Fibroblast of skin of left quadriceps (primary cell): Measurements from ENCODE around the gene PSG6.
"Not testable (repeated sequence)": the region's sequence is repeated elsewhere in the genome, so short reads cannot be mapped to it uniquely, and the experiment has no call there.

ENCODE experiments used
- DNase-seq, 2 experiments: peaks; one replicate each; pipeline ENCODE4 v3.0.0-alpha.2; 2013; ENCODE audit warnings: low read depth in 2 of 2

PSG6 gene

GRCh38 chr19:42917634-42918033 lies at the start of gene PSG6:
Gene PSG6 (minus strand): TSS chr19:42917894. CDS start chr19:42917792, 102 bp downstream.
- DNase-seq, result not testable (repeated sequence)

DNA sequence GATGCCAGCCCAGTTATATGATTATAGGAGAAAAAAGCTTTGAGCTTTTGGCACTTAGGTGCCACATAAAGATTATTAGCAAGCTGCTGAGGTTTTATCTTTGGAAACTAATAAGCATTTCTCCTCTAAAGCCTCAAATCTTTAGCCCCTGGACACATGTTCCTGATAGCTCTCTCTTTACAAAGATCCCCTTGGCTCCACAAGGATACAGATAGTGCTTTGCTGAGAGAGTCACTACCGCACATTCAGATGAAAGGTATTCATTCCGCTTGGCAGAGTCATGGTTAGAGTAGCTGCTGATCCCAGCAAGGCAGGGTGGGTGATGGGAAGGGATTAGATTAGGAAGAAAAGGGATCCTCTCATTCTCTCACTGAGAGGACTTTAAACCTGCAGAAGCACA lies 47.5 kb upstream of the PSG6 start:
- DNase-seq, result peak; percentile 6 to 7

GRCh38 chr19:42961119-42961518 lies 43.4 kb upstream of the PSG6 start:
- DNase-seq, result no peak

DNA sequence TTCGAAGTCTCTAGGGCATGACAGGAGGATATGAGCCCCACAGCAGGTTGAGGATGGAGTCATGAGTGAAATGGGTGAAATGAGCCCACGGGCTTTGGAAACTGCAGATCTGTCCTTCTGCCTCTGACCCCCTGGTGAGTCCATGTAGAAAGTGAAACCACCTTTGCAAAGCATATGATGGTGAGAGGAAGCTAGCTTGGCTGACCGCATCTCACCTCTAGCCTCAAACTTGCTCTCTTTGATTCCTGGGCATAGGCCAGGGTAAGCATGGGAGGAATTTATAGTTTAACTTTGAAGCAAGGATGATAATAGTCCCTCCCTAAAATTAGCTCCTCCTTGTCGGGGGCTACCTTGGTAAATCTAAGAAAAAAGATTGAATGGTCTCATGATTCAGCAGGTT lies 34.4 kb upstream of the PSG6 start:
- not testable (repeated sequence) for DNase-seq

DNA sequence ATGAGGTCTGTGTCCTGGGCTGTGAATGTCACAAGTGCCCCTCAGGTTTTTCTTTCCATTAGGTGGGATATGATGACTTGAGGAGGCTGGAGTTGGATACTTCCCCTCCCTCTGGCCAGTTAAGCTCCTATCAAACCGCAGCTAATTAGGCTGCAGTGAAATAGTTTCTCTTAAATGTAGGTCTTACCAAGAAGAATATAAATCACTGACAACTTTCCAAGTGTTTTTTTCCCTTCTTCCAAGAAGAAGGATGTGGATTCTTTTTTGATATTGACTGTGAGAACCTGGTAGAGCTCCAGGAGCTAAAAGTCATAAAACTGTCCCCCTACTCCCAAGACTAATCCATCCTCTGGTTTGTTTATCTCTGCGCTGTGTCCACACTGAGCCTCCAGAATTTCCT lies 33.8 kb upstream of the PSG6 start:
- DNase-seq, result not testable (repeated sequence)

- DNase-seq, result no peak
These were observed 24.6 kb upstream of the PSG6 start for GRCh38 chr19:42942187-42942789.

DNA sequence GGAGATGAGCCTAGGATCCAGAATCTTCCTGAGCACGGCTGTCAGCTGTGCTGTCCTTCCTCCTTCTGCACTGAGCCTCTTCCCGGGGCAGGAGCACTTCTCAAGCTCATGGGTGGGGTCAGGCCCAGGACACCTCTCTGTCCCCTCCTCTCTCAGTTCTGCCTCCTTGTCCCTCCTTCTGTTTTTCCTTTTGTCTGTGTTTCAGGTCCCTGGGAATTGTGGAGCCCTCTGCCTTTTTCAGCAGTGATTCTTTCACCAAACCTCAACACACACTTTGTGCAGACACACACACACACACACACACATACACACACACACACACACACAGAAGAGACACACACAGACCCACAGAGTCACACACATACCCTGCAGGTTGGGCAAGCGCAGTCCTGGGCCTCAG lies 19.4 kb upstream of the PSG6 start, which contains the start of gene PSG7:
TSS of gene PSG7 (minus strand) at position 101 of the 400 bp plus-strand sequence. CDS start 131 bp downstream, outside the sequence.
- DNase-seq, result not testable (repeated sequence)

DNA sequence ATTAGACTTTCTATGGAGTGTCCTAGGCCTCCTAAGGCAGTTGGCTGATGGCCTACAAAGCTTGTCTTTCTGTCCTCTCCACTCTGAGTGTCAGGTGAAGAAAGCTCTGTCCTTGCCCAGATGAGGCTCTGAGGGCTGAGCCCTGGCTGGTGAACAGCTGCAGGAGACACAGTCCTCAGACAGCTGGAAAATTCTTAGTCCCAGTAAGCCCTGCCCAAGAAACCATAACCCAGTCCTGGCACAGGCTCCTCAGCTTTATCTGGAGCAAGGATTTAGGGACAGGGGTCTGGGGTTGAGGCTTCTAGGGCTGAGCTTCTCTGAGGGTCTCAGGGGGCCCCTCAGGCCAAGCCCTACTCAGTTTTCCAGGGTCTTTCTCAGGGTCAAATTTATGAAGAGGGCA lies 17.0 kb upstream of the PSG6 start:
- not testable (repeated sequence) for DNase-seq

DNA sequence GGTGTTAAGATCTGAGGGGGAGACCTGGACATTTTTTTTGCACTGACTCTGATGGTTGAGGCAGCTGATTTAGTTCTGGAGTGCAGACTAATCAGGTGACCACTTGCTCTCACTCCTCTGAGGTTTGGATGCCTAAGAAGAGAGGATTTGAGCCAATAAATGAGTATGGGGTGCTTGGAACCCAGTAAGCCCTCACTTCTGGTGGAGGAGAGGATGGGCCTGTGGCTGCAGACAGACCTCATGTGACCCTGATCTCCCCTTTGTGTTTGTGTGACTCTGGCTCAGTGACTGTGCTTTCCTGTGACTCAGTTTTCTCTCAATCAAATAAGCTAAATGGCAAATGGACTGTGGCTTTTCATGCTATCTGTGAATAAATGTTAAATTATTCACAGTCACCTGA lies 16.5 kb upstream of the PSG6 start:
- DNase-seq, result not testable (repeated sequence)

- DNase-seq, result not testable (repeated sequence)
These were observed 15.7 kb upstream of the PSG6 start for GRCh38 chr19:42933412-42933811.

DNA sequence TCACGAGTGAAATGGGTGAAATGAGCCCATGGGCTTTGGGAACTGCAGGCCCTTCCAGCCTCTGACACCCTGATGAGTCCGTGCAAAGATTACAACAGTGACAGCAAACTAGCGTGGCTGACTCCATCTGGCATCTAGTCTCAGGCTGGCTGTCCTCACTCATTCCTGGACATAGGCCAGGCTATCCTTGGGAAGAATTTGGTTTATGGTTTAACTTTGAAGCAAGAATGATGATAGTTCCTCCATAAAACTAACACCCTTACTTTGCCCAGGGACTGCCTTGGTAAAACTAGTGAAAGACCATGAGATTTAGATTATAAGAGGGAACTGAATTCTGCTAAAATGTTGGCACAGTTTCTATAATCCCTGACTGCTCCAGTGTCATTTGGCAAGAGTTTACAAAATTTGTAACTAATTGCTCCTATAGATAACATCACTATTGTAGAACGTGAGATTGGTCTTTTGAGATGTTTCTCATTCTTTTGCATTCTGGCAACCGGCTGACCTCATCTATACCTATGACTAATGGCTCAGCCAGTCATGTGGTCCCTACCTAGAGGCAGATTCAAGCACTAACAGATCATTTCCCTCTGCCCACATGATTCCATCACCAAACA lies 14.9 kb upstream of the PSG6 start:
- peak; percentile 67 to 71 for DNase-seq

DNA sequence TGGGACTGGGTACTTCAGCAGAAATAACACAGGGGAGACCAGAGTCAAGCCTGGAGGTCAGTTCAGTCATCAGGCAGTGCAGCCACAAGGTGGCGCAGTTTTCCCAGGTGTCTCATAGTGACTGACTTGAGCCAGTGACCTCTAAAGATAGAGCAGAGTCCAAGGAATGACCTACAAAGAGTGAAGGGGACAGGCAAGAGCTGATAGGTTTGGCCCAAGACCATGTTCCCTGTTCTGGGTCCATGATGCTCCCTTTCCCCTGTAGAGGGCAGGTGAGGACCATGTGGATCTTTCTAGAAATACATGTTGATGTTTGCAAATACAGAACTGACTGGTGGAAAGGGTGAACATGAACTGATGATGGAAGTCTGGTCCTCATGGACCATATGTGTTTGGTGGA lies 12.5 kb upstream of the PSG6 start:
- not testable (repeated sequence) for DNase-seq

- DNase-seq, result no peak
These were observed 11.2 kb upstream of the PSG6 start for GRCh38 chr19:42928896-42929295.

GRCh38 chr19:42926781-42927180 lies 9.1 kb upstream of the PSG6 start:
- no peak for DNase-seq

- DNase-seq, result peak; percentile 11 to 13
These were observed 5.4 kb upstream of the PSG6 start for GRCh38 chr19:42923106-42923505.

- not testable (repeated sequence) for DNase-seq
These were observed 3.3 kb upstream of the PSG6 start for GRCh38 chr19:42920971-42921370.

DNA sequence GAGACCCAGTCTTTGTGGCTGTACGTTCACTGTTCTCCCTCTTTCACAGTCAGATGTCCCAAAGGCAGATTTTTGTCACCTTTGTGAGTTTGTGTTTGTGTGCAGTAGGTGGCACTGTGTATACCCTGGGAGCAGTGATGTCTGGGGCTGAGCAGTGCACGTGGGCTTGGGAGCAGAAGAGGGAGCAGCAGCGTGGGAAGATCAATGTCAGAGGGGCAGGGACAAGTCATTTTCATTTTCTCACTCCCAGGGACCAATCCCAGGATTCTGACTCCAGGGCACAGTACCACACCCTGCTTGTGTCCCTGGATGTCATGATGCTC lies 2.0 kb upstream of the PSG6 start:
- no peak for DNase-seq

- not testable (repeated sequence) for DNase-seq
These were observed 1.5 kb upstream of the PSG6 start for GRCh38 chr19:42919070-42919756.

DNA sequence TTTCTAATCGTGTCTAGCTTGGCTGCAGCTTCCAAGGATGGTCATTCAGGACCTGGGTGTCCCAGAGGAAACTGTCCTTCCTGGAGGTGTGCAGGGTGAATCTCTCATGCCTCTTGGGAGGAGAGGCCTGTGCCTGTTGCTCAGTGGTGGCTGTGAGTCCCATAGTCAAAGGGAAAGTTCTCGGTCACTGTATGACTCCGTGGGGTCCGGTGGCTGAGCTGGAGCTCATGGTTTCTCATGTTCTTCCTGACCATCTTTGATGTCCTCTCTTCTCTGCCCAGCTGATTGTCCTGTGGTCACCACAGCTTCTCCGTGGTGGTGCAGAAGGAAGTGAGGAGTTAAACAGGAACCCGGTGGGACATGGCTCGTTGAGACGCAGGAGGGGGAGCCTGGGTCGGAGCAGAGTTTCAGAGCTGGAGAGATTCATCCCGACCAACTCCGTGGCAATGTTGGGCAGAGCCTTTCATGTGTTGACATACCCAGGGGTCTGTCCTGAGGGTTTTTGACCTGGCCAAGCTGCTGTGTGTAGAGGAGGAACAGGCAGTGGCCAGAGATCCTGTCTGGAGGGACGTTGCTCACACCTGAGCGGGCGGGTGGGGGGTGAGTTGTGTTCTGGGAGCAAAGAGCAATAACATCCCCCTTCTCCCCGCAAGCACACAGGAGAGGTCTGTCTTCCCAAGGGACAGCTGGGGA lies 829 bp upstream of the PSG6 start:
- DNase-seq, result not testable (repeated sequence)

DNA sequence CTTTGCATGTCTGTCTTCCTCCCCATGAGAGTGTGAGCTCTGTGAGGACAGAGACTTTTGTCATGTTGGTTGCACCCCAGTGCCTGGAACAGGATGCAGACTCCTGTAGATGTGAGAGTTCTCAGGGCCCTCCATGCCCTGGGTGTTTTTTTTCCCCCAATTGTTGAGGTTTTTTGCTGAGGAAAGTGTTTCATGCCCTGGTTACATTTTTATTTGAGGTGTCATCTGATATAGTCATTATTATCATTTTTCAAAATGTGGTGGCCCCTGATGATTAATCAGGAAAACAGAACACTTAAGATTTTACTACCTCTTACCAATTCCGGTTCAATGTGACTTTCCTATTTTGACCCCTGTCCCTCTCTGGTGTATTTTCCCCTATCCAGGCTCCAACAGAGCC lies 763 bp downstream of the PSG6 start:
- DNase-seq, result not testable (repeated sequence)

DNA sequence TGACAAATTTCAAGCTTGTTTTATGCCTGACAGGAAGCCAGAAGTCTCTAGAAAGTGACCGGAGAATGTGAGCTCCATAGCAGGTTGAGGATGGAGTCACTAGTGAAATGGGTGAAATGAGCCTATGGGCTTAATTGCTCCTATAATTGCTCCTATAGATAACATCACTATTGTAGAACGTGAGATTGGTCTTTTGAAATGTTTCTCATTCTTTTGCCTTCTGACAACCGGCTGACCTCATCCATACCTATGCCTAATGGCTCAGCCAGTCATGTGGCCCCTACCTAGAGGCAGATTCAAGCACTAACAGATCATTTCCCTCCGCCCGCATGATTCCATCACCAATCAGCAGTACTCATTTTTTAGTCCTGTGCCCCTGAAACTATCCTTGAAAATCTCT lies 4.2 kb downstream of the PSG6 start:
- not testable (repeated sequence) for DNase-seq

DNA sequence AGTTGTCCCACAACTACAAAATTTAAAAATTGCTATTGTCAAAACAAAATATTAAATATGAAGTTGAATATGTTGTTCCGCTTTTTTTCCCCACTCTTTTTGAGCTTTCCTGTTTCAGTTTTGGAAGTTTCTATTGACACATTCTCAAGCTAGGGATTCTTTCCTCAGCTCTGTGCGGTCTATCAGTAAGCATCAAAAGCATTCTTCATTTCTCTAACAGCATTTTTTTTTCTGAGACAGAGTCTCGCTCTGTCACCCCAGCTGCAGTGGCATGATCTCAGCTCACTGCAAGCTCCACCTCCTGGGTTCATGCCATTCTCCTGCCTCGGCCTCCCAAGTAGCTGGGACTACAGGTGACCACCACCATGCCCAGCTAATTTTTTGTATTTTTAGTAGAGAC lies 4.8 kb downstream of the PSG6 start:
- not testable (repeated sequence) for DNase-seq
